ENCODE measurements around the gene ECT2L.

Gene ECT2L

DNA sequence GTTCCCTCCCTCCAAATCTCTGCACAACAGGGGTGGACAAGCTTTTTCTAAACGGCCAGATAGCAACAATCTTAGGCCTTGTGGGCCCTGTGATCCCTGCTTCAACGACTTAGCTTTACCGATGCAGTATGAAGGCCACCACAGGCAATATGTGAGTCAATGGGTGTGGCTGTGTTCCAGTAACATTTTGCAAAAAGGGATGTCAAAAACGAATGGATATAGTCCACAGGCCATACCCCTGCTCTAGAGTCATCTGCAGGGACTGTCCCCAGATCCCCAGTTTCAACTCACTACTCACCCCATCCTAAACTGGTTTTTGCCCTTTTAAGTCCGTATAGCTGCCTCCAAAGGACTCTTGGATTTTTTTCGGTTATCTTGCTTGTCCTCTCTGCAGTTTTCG, 34.4 kb downstream of the ECT2L start:
- Histone ChIP-seq H3K9ac (ENCODE audit: low read depth, low read length) (no peak overlapping the region), H3K4me3 (ENCODE audit: low read depth, low read length) (no peak overlapping the region), H3K36me3 (ENCODE audit: control insufficient read depth, insufficient read depth, low read length) (no peaks in the 10 kb centered on the region), H3K27me3 (ENCODE audit: control insufficient read depth, insufficient read depth, low read length) (no peaks in the 10 kb centered on the region), H3K4me1 (ENCODE audit: control insufficient read depth, insufficient read depth, low read length) (peaks cover 7% of the 10 kb centered on the region; the same call in 1 of the 2 replicates), H3K9me3 (ENCODE audit: control insufficient read depth, insufficient read depth, low read length) (no peaks in the 10 kb centered on the region), H3K27ac (ENCODE audit: low read depth, low read length) (no peak overlapping the region)

DNA sequence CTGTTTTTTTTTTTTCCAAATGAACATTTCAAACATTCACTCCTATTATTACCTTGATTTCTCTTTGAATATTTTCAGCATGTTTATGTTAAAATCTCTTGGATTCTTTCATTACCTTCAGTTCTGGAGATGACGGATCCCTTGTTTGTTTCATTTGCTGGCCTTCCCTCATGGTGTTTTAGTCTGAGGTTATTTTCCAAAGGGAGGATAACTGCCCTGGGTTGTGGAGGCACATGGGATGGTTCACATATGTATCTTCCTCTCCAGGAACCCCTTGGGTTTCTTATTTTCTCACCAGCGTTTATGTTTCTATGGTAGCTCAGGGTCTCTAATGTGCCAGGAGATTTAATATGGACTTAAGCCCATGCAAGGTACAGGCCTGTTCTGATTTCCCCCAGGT, 36.3 kb downstream of the ECT2L start:
- no peak overlapping the region for H3K9ac ChIP-seq (ENCODE audit: low read depth, low read length)
- H3K9me3 ChIP-seq (ENCODE audit: control insufficient read depth, insufficient read depth, low read length) = no peaks in the 10 kb centered on the region
- H3K4me1 ChIP-seq (ENCODE audit: control insufficient read depth, insufficient read depth, low read length) = peaks cover 7% of the 10 kb centered on the region; the same call in 1 of the 2 replicates
- no peaks in the 10 kb centered on the region for H3K36me3 ChIP-seq (ENCODE audit: control insufficient read depth, insufficient read depth, low read length)
- no peaks in the 10 kb centered on the region for H3K27me3 ChIP-seq (ENCODE audit: control insufficient read depth, insufficient read depth, low read length)
- H3K4me3 ChIP-seq (ENCODE audit: low read depth, low read length) = no peak overlapping the region
- no peak overlapping the region for H3K27ac ChIP-seq (ENCODE audit: low read depth, low read length)

DNA sequence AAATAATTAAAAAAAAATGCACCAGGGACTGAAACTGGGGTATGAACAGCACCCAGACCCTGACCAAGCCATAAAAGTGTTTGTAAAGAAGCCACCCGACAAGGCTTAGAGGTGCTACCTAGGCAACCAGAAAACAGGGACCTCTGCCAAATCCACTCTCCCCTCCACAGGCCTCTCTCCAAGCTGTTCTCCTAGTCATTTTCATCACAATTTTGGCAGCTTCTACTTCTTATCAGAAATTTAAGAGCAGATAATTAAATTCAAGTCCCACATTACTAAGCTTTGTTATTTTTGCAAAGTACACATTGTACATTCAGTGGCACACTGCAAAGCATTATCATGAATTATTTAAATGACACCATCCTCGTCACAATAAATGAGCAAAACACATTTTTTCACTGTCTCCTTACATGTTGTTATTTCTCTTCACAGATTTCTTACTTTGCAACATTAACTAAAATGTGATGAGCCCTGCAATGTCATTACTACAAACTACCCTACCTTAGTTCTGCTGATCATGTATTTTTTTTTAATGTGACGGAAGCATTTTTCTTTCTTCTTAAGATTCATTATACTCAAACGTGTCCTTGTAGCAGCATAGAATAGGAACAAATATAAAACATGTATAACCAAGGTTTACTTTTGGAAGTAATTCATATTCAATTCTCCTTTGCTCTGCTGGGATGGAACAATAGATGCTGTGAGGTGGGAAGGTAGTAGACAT, 38.1 kb downstream of the ECT2L start:
- no peak overlapping the region for H3K27ac ChIP-seq (ENCODE audit: low read depth, low read length)
- H3K9me3 ChIP-seq (ENCODE audit: control insufficient read depth, insufficient read depth, low read length) = no peaks in the 10 kb centered on the region

DNA sequence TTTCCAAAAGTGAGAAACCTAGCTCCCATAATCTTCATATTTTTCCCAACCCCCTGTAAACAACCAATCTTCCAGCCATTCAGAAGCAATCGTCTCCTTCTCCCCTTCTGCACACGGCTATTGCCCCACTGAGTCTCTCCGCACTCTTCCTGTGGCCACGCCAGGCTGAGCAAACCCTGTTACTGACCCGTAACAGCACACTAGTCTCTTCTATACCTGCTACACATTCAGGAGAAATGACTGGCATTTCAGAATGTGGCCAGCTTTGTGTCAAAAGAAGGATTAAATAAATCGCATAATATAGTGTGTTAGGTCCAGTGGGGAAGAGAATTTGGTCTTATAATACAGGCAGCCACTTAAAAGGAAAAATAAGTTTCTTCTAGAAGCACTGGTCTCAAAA, 41.4 kb downstream of the ECT2L start:
- Histone ChIP-seq H3K4me3 (ENCODE audit: low read depth, low read length) (no peak overlapping the region), H3K4me1 (ENCODE audit: control insufficient read depth, insufficient read depth, low read length) (no peaks in the 10 kb centered on the region), H3K27me3 (ENCODE audit: control insufficient read depth, insufficient read depth, low read length) (no peaks in the 10 kb centered on the region), H3K9me3 (ENCODE audit: control insufficient read depth, insufficient read depth, low read length) (no peaks in the 10 kb centered on the region), H3K27ac (ENCODE audit: low read depth, low read length) (no peak overlapping the region), H3K9ac (ENCODE audit: low read depth, low read length) (no peak overlapping the region), H3K36me3 (ENCODE audit: control insufficient read depth, insufficient read depth, low read length) (no peaks in the 10 kb centered on the region)

More for the DNA sequence above, 38.1 kb downstream of the ECT2L start:
- Histone ChIP-seq H3K4me1 (ENCODE audit: control insufficient read depth, insufficient read depth, low read length) (no peaks in the 10 kb centered on the region), H3K36me3 (ENCODE audit: control insufficient read depth, insufficient read depth, low read length) (no peaks in the 10 kb centered on the region), H3K4me3 (ENCODE audit: low read depth, low read length) (no peak overlapping the region), H3K27me3 (ENCODE audit: control insufficient read depth, insufficient read depth, low read length) (no peaks in the 10 kb centered on the region), H3K9ac (ENCODE audit: low read depth, low read length) (no peak overlapping the region)

DNA sequence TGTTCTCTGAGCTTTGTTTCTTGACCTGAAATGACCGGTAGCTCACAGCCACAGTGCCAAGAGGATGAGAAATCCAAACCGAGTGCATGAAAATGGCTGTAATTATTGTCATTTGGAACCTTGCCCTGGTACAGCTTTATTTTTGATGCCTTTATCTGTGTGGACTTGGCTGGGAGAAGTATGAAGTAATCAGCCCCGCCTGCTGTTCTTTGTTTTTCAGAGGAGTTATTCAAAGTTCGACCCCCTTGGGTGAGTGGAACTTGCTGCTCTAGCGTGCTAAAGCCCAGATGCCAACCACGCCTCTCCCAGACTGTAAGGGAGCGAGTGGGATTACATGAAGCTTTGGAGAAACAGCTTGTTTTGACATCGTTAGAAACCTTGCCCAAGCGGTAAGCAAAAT, 48.3 kb downstream of the ECT2L start:
- Histone ChIP-seq H3K27me3 (ENCODE audit: control insufficient read depth, insufficient read depth, low read length) (no peaks in the 10 kb centered on the region), H3K4me1 (ENCODE audit: control insufficient read depth, insufficient read depth, low read length) (0 out of 2 replicates have a peak, but pooled peaks cover 9% of the 10 kb centered on the region), H3K27ac (ENCODE audit: low read depth, low read length) (no peak overlapping the region), H3K36me3 (ENCODE audit: control insufficient read depth, insufficient read depth, low read length) (no peaks in the 10 kb centered on the region), H3K4me3 (ENCODE audit: low read depth, low read length) (no peak overlapping the region), H3K9me3 (ENCODE audit: control insufficient read depth, insufficient read depth, low read length) (no peaks in the 10 kb centered on the region), H3K9ac (ENCODE audit: low read depth, low read length) (no peak overlapping the region)

DNA sequence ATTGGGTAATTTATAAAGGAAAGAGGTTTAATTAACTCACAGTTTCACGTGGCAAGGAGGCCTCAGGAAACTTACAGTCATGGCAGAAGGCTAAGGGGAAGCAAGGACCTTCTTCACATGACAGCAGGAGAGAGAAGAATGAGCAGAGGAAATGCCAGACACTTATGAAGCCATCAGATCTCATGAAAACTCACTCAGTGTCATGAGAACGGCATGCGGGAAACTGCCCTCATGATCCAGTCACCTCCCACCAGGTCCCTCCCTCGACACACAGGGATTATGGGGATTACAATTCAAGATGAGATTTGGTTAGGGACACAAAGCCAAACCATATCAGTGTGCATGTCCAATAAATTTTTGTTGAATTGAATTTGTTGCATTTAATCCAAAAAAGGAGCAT, 52.0 kb downstream of the ECT2L start:
- no peak overlapping the region for H3K9ac ChIP-seq (ENCODE audit: low read depth, low read length)
- no peaks in the 10 kb centered on the region for H3K27me3 ChIP-seq (ENCODE audit: control insufficient read depth, insufficient read depth, low read length)
- H3K4me3 ChIP-seq (ENCODE audit: low read depth, low read length) = no peak overlapping the region
- no peak overlapping the region for H3K27ac ChIP-seq (ENCODE audit: low read depth, low read length)
- H3K36me3 ChIP-seq (ENCODE audit: control insufficient read depth, insufficient read depth, low read length) = no peaks in the 10 kb centered on the region
- 0 out of 2 replicates have a peak, but pooled peaks cover 9% of the 10 kb centered on the region for H3K4me1 ChIP-seq (ENCODE audit: control insufficient read depth, insufficient read depth, low read length)
- no peaks in the 10 kb centered on the region for H3K9me3 ChIP-seq (ENCODE audit: control insufficient read depth, insufficient read depth, low read length)

DNA sequence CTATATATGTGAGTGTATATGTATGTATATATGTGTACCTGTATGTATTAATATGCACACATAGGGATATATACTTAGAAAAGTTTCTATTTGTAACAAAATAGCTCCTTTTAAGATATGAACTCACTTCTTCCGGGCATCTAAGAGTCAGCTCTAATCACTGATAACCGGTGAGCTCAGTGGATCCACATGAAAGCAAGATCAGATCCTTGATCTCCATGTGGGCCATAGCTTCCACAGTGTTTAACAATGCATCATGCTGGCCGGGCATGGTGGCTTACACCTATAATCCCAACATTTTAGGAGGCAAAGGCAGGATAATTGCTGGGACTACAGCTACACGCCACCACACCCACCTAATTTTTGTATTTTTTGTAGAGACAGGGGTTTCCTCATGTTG, 52.6 kb downstream of the ECT2L start:
- Histone ChIP-seq H3K27ac (ENCODE audit: low read depth, low read length) (no peak overlapping the region), H3K9me3 (ENCODE audit: control insufficient read depth, insufficient read depth, low read length) (no peaks in the 10 kb centered on the region), H3K4me1 (ENCODE audit: control insufficient read depth, insufficient read depth, low read length) (0 out of 2 replicates have a peak, but pooled peaks cover 9% of the 10 kb centered on the region), H3K27me3 (ENCODE audit: control insufficient read depth, insufficient read depth, low read length) (no peaks in the 10 kb centered on the region), H3K36me3 (ENCODE audit: control insufficient read depth, insufficient read depth, low read length) (no peaks in the 10 kb centered on the region), H3K9ac (ENCODE audit: low read depth, low read length) (no peak overlapping the region), H3K4me3 (ENCODE audit: low read depth, low read length) (no peak overlapping the region)

DNA sequence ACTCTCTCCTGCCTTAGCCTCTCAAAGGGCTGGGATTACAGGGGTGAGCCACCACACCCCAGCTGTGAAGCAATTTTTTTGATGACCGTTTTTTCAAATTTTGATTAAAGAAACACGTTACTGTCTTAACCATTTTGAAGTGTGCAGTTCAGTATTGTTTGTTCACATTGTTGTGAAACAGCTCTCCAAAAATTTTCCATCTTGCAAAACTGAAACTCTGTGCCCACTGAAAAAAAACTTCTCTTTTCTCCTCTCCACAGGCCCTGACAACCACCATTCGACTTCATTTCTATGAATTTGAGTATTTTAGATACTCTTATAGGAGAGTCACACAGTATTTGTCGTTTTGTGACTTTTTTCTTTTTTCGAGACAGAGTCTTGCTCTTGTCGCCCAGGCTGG, 53.9 kb downstream of the ECT2L start:
- H3K9ac ChIP-seq (ENCODE audit: low read depth, low read length) = no peak overlapping the region
- no peaks in the 10 kb centered on the region for H3K4me1 ChIP-seq (ENCODE audit: control insufficient read depth, insufficient read depth, low read length)
- H3K9me3 ChIP-seq (ENCODE audit: control insufficient read depth, insufficient read depth, low read length) = no peaks in the 10 kb centered on the region
- H3K36me3 ChIP-seq (ENCODE audit: control insufficient read depth, insufficient read depth, low read length) = no peaks in the 10 kb centered on the region
- H3K27me3 ChIP-seq (ENCODE audit: control insufficient read depth, insufficient read depth, low read length) = no peaks in the 10 kb centered on the region
- H3K4me3 ChIP-seq (ENCODE audit: low read depth, low read length) = no peak overlapping the region
- H3K27ac ChIP-seq (ENCODE audit: low read depth, low read length) = no peak overlapping the region

DNA sequence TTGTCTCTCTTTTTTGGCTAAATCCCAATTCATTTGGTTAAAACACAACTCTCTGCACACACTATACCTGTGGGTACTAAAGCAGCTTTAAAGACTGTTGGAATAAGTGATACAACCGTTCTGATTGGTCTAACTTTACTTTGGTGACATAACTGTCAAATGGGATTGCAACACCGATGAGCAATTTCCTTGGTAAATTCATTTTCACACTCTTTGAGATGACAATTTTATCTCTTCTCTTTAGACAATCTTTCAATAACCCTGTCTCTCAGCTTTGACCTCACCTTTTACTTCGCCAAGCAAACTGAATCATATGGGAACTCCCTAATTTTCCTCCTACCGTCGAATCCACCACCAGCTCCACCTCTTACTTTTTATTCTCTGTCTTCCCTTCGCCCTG, 60.8 kb downstream of the ECT2L start:
- Histone ChIP-seq H3K27ac (ENCODE audit: low read depth, low read length) (no peak overlapping the region), H3K9ac (ENCODE audit: low read depth, low read length) (no peak overlapping the region), H3K27me3 (ENCODE audit: control insufficient read depth, insufficient read depth, low read length) (no peaks in the 10 kb centered on the region), H3K36me3 (ENCODE audit: control insufficient read depth, insufficient read depth, low read length) (no peaks in the 10 kb centered on the region), H3K4me1 (ENCODE audit: control insufficient read depth, insufficient read depth, low read length) (no peaks in the 10 kb centered on the region), H3K9me3 (ENCODE audit: control insufficient read depth, insufficient read depth, low read length) (no peaks in the 10 kb centered on the region), H3K4me3 (ENCODE audit: low read depth, low read length) (no peak overlapping the region)

DNA sequence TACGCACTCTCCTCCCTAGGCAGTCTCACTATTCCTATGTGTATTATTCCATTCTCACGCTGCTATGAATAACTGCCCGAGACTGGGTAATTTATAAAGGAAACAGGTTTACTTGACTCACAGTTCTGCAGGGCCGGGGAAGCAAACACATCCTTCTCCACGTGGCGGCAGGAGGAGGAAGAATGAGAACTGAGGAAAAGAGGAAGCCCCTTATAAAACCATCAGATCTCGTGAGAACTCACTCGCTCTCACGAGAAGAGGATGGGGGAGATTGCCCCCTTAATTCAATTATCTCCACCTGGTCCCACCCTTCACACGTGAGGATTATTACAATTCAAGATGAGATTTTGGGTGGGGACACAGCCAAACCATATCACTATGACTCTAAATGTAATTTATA, 61.9 kb downstream of the ECT2L start:
- Histone ChIP-seq H3K27ac (ENCODE audit: low read depth, low read length) (no peak overlapping the region), H3K9me3 (ENCODE audit: control insufficient read depth, insufficient read depth, low read length) (no peaks in the 10 kb centered on the region), H3K36me3 (ENCODE audit: control insufficient read depth, insufficient read depth, low read length) (no peaks in the 10 kb centered on the region), H3K27me3 (ENCODE audit: control insufficient read depth, insufficient read depth, low read length) (no peaks in the 10 kb centered on the region), H3K9ac (ENCODE audit: low read depth, low read length) (no peak overlapping the region), H3K4me3 (ENCODE audit: low read depth, low read length) (no peak overlapping the region), H3K4me1 (ENCODE audit: control insufficient read depth, insufficient read depth, low read length) (no peaks in the 10 kb centered on the region)

DNA sequence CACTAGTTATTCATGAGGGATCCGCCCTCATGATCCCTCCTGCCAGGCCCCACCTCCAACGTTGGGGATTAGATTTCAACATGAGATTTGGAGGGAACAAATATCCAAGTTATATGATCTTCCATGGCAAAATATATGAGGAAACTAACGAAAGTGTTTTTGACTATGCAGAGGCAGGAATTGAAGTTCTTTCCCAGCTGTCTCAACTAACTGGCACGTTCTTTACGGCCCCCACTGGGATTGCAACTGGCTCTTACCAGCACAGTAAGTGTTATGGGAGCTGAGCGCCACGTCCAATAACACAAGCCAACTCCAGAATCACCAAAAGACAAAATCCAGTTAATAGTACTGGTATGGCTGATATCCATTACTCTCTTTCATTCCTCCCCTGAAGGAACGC, 66.6 kb downstream of the ECT2L start:
- Histone ChIP-seq H3K9me3 (ENCODE audit: control insufficient read depth, insufficient read depth, low read length) (no peaks in the 10 kb centered on the region), H3K36me3 (ENCODE audit: control insufficient read depth, insufficient read depth, low read length) (no peaks in the 10 kb centered on the region), H3K27ac (ENCODE audit: low read depth, low read length) (no peak overlapping the region), H3K9ac (ENCODE audit: low read depth, low read length) (no peak overlapping the region), H3K27me3 (ENCODE audit: control insufficient read depth, insufficient read depth, low read length) (no peaks in the 10 kb centered on the region), H3K4me1 (ENCODE audit: control insufficient read depth, insufficient read depth, low read length) (no peaks in the 10 kb centered on the region), H3K4me3 (ENCODE audit: low read depth, low read length) (no peak overlapping the region)

Measured in HUES48 (cell line).